Stimulated activated CD4-positive, alpha-beta T cell treated with anti-CD3 and anti-CD28 coated beads, Interleukin-4, amount 100 ng/mL, for 1 hour (primary cell): ENCODE results near the gene RGS3.
"Not testable (repeated sequence)": the region's sequence is repeated elsewhere in the genome, so short reads cannot be mapped to it uniquely, and the experiment has no call there.

Experiments
- DNase-seq: peaks from one replicate; pipeline ENCODE4 v3.0.0-alpha.2; 2020

The RGS3 gene

DNA sequence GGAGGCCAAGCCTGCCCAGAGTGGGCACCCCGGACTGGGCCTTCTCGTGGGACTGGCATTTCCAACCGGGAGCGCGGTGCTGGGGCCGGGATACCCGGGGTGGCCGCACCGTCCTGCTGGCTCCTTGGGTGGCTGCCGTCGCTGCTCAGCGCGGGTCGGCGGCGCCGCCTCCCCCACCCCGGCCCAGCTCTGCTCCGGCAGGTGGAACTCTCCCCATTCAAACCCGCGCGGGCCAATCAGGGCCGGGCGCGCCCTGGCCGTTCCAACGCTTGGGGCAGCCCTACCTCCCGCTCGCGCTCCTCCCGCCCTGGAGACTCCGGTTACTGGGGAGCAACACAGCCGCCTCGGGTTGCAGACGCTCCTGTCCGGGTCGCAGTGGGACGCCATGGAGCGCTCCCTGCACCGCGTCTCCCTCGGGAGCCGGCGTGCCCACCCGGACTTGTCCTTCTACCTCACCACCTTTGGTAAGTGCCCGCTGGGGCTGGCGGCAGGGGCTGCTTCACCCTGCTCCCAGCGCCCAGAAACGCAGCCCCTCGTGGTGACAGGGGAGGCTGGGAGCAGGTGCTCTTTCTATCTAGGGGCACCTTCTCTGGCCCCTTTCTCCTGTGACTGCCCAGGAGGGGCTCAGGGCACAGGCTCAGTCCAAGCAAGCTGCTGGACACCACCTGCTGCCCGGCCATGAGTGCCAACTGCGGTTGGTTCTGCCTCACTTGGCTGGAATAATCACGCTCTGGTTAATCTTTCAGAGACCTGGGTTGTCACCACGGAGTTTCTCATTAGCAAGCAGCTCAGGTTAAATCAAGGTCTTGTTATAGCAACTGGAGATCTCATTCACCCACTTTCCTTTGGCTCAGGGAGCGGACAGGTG lies at the start of gene RGS3:
Gene RGS3 (plus strand): TSS at position 310 of the 868 bp plus-strand sequence. CDS start 76 bp downstream, at position 386.
- no peak for DNase-seq

DNA sequence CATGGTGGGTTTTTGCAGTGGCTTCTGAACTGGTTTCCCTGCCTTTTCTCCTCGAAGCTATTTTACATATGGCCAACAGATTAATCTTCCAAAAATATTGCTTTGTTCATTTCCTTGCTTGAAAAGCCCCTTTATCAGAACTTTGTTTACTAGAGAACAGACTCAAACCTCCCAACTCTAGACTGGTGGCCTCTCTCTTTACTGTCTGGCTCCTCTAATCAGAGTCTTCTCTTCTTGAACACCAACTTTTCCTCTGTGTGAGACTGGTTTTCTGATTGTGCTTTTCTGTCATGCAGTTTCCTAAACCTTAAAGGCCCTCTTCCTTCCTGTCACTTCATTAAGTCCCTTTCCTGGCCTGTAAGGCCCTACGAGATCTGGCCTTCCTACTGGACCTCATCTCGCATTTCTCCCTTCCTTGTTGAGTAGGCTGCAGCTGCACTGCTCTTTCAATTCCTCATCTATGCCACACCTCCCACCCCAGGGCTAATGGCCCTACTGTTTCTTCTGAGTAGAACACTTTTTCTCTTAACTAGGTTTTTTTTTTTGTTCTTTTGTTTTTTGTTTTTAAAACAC lies 47.3 kb upstream of the RGS3 start:
- DNase-seq = no peak

DNA sequence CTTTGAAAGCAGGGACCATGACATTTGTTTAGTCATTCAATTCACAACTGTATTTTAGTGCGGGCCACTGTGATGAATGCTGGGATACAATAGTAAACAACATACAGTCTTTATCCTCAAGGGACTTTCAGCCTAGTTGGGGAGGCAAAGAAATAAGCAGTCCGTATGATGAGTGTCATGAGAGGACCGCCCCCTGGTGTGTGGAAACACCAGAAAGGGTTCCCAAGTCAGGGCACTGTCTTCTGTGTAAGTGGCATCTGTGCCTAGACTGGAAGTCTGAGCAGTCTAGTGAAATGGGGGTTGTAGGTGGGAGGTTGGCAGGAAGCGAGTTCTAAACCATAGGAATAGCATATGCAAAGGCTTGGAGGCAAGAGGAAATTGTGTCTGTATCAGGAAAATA lies 46.2 kb upstream of the RGS3 start:
- DNase-seq = no peak

DNA sequence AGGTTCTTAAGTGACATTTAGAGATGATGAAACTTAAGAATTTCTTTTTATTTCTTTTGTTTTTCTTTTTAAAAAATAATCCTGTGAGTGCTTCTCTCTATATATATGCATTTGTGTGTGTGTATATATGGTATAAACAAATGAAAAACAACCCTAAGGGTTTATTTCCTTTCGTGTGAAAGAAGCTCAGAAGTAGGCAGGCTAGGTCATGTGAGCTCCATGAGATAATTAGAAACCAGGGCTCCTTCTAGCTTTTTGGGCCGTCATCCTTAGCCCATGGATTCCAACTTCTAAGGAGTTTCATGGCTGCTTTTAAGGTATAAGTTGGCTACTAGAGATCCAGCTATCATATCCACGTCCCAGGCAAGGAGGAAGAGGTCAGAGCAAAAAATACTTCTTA lies 41.8 kb upstream of the RGS3 start:
- DNase-seq = no peak

DNA sequence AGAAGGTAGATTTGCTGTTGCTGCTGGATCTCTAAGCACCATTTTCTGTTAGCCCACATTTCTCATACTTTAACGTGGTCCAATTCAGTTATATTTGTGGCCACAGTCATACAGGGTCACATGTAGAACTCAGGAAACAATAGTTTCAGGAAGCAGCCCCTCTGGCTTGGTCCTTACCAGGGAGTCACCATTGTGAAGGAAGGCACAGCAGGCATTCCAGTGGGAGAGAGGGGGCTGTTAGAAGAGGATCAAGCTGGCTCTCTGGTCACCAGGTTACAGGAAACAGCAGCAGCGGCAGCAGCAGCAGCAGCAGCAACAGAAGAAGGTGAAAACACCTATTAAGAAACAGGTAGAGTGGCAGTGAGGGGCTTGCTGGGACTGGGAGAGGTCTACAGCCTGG lies 38.5 kb upstream of the RGS3 start:
- no peak for DNase-seq

DNA sequence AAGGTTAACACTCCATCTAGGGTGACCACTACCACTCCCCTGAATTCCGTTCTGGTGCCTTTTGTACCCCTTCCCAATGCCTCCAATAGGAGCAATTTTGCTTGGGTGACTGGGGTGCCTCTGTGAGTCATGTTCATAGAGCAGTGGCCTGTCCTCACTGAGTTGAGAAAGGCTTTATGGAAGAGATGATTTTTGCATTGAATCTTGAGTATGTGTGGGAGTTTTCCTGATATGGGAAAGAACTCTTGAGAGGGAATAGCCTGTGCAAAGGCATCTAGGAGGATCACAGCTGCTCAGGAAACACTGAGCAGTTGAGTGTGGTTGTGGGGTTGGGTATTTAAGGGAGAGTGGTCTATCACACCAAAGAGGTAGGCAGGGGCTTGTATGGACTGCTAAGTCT lies 36.8 kb upstream of the RGS3 start:
- no peak for DNase-seq

DNA sequence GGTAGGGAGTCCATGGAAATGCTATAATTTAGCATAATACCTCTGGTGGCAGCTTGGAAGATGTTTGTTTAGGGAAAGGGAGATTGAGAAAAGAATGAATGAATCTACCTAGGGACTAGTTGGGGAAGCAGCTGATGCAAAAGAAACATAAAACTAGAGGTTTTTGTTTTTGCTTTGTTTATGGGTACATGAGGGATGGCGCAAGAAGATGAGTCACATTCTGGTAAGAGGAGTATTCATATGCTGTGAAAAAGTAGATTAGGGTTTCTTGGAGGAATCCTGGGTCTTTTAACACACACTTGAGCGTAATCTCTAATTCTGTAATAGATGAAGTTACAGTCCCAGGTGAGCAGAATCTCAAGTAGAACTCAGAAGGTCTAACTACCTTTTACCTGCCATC lies 35.9 kb upstream of the RGS3 start:
- no peak for DNase-seq

DNA sequence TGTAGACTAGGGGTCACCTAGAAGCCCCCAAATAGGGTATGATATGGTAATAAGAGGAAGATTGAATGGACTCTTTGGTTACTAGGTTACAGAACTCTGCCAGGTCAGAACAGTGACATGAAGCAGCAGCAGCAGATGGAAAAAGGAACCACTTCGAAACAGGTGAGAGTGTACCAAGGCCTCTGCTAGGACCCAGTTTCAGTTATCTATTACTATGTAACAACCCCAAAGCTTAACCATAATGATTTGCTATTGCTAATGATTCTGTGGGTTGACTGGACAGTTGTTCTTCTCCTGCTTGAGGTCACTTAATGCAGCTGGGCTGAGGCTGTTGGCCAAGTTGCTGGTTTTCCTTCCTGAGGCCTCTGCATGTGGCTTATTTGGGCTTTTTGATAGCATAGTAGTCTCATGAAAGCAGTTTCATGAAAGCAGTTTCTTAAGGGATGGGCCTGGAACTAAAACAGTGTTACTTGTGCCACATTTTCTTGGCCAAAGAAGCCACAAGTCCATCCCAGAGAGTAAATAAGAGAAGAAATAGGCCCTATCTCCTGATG lies 35.4 kb upstream of the RGS3 start:
- no peak for DNase-seq

DNA sequence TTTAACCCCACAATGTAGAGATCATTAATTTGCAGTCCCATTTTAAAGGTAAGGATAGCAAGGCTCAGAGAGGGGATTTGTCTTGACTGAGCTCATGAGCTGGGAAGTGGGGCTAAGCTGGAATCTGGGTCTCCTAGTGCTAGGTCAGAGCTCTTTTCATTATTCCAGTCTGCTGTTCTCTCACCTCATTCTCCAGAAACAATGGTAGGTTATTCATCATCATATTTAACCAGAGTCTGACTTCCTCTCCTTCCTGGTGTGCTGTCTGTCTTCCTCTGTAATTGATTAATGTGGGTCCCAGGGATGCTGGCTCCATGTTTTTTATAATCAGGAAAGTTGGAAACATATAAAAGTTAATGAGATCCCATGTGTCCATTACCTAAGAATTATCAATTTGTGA lies 32.3 kb upstream of the RGS3 start:
- no peak for DNase-seq

DNA sequence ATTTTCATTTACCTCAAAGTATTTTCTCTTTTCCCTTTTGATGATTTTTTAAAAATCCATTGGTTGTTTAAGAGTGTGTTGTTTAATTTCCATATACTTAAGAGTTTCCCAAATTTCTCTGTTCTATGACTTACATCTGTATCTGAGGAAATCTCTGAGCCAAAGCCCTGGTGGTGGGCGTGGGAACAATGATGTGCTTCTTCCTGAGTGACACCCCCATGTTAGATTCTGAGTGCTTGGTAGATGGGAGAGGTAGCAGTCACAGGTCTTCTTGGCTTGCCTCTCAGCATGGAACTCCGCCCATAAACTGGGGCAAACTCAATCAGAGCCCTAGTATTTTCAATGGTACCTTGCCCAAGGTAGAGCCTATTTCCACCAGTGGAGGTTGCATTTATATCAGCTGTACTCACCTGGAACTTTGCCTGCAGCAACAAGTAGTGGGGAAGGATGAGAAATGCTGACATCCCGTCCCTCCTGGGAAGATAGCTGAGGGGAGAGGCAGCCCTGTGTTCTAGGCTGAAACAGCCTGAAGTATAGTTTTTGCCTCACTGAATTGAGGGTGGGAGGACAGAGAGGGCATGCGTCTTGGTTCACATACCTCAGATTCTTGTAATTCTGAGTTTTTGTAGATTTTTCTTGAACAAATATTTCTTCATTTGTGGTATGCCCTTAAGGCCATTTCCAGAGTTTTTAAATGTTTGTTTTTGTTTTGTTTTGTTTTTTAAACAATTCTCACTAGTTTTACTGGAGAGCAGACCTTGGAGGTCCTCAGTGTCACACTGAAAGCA lies 26.6 kb upstream of the RGS3 start:
- no peak for DNase-seq

DNA sequence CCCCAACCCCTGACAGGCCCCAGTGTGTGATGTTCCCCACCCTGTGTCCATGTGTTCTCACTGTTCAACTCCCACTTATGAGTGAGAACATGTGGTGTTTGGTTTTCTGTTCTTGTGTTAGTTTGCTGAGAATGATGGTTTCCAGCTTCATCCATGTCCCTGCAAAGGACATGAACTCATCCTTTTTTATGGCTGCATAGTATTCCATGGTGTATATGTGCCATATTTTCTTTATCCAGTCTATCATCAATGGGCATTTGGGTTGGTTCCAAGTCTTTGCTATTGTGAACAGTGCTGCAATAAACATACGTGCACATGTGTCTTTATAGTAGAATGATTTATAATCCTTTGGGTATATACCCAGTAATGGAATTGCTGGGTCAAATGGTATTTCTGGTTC lies 25.8 kb upstream of the RGS3 start:
- not testable (repeated sequence) for DNase-seq

DNA sequence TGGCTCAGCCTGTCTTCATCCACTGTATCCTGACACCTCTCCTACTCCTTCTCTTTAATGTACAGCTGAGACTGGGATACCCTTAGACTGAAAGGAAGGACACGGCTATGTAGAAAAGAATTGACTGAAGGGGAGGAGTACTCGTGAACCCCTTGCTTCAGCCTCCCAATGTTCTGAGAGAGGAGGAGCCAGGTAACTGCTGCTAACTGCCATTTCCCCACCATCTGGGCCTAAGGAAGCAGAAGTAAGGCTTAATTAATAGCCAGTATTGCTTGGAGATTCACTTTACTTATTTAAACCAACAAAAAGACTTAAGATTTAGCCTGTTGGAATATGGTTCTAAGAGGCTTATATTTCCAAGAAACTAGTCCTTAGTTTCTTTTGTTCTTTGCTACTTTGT lies 18.8 kb upstream of the RGS3 start:
- no peak for DNase-seq

DNA sequence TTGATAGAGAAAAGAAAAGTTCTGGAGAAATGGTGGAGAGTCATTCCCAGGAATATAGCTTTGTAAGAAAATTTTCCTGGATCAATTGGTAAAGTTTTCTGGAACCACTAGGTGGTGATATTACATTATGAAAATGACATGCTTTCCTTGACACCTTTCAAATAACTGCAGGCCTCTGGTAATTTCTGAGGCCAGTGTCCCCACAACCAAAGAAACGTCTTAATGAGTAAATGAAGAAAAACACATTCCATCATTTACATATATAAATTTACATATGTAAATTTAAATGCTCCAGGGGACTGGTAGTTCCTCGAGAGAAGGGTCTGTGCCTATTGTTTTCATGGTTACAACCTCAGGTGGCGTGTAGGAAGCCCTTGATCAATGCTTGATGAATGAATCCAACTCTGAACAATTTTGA lies 17.2 kb upstream of the RGS3 start:
- no peak for DNase-seq

DNA sequence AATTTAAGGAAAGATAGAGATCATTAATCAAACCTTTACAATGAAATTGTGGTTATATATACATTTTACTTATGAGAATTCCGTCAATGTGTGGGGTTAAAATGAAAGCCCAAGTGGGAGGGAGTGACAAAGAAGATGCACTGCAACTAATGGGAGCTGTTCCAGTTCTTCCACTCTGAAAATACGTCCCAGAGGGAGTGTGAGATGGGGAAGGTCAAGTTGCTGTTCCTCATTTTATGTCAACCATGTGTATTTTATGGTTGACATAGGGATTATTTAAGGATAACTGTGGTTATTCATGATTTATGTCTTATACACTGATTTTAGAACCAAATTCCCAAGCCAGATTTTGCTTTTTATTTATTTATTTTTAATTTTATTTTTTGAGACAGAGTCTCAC lies 14.2 kb upstream of the RGS3 start:
- no peak for DNase-seq

DNA sequence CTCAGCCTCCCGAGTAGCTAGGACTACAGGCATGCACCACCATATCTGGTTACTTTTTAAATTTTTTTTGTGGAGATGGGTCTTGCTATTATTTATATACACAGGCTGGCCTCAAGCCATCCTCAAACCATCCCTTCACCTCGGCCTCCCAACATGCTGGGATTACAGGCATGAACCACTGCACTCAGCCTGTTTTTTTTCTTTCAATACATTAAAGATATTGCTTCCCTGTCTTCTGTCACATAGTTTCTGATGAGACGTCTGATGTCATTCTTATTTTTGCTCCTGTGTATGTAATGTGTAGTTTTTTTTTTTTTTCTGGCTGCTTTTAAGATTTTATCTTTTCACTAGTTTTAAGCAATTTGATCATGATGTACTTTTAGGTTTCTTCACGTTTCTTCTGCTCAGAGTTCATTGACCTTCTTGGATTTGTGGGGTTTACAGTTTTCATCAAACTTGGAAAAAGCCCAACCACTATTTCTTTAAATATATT lies 11.4 kb upstream of the RGS3 start:
- DNase-seq = no peak

DNA sequence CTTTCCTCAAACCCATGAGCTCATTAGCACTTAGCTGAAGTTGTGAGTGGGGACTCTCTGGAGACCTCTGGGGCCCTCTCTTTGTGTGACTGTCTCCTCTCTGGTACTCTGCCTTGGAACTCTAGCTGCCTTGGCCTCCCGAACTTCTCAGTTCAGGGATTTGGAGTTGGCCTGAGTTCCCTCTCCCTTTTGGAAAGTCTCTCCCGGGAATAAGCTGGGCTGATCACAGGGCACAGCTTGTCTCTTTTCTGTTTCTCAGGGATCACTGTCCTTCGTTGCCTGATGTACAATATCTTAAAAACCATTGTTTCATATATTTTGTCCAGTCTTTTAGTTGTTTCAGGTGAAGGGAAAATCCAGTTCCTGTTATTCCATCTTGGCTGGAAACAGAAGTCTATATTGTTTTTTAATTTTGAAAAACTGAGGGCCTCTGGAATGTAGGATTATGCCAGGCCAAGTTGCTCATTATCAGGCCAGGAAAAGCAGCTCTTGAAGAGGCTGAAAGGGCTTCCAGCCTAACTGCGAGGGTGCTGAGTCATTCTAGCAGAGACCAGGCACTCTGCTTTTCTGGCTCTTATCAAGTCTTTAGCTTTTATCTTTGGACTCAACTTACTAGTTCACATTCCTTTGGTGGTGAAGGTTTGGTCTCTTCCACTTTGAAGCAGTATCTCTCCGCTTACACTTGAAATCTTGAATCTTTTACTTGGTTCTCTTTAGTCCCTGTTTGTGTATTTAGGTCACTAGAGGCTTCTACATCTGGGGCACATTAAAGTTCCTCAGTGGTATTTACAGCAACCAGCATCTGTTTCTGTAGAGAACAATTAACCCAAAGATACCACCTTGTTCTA lies 8.4 kb upstream of the RGS3 start:
- DNase-seq = no peak

DNA sequence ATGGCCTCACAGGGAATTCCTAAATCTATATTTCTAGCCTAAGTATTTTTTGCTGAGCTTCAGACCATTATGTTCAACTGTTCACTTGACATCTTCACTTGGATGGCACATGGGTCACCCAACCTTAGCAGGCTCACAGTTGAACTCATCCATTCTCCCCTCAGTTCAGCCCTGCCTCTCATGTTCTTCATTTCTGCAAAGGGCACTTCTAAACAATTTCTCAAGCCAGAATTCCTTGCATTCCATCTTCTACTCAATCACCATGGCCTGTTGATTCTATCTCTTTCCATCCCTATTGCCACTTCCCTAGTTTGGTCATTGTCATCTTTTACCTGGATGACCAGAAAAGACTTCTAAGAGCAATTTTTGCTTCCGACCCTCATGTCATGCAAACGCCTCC lies 7.3 kb upstream of the RGS3 start:
- DNase-seq = no peak

DNA sequence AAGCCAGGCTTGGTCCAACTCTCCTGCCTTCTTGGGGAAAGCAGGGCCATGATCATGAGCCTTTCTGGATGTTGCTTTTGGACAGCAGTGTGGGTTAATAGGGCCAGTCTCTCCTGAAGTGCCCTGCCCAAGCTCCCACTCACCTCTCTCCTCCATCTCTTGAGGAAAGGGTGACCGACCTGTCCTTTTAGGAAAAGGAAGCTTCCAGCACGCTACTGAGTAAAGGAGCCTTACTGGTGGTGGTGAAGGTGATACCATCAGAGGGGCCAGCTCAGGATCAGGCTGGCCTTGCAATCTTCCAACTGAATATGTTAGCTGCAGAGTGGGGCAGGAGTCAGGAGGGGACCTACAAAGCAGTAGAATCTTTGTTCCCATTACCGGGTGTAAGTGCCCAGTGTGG lies 2.2 kb upstream of the RGS3 start:
- no peak for DNase-seq

DNA sequence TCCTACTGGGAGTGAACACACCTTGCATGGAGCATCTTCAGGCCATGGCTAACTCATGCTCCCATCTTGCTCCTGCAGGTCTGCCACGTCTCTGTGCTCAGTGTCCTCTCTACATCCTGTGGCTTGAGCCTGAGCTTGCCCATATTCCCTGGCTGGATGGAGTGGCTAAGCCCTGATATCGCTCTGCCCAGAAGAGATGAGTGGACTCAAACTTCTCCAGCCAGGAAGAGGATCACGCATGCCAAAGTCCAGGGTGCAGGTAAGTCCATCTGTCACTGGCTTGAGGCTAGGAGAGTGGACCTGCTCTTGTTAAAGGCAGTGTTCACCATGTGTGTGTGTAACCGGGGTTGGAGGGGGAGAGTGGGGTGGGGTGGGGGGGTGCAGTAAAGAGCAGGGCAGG lies 1.6 kb upstream of the RGS3 start:
- no peak for DNase-seq

DNA sequence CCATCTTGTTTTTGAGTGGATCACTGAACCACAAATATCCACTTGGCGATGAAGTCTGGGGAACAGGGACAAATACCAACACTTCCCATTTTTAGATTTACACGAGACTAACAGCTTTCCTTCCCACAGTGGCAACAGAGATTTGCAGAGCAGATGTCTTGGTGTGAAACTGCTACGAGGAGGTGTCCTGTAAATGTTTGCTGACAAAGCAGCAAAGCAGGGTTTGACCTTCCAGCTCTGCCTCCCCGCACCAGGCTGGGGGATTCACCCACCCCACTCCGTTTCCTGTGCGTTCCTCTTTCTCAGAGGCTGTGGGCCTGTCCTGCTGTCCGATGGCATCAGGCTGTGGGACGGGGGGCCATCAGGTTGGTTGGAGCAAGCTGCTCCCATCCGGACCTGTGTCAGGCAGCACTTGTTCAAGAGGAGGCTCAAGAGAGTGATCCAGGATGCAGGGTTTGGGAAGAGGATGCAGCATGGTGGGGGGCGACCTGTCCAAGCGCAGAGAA lies 693 bp upstream of the RGS3 start:
- DNase-seq = no peak

DNA sequence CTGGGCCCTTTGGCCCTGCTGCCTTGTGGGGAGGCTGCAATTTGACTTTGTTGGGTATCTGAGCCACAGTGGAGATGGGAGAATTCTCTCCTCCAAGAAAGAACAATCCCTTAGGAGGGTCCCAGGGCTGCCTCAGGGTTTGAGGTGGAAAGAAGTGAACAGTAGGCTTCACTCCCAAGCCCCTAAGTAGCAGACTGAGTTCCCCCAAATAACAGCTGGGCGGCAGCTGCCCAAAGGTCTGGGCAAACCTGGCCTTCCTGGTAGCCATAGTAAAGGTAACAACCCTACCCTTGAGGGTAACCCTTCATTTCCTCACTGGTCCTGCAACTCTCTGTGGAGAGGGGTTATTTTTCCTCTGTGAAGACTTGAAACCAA lies 746 bp downstream of the RGS3 start:
- DNase-seq = no peak

DNA sequence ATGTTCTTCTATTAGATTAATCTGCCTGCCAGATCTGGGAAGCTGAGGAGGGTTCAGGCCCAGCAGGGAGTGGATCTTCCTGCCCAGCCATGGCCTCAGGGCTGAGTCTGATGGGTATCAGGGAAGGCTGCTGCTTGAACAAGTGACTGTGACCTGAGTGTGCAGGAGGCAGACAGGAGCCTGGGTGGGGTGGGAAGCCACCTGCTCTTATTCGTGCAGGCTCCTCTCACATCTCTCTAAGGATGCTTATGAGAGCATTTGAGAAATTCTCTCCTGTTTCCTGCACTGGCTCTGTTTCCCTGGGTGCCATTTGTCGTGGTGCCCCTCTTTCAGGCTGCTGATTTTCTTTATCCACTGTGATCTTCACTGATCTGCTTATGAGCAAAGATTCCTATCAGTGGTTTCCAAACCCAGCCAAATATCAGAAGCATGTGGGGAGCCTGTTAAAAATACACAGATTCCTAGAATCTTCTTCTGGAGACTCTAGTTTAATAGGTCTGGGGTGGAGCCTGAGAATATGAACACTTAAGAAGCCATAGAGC lies 2.1 kb downstream of the RGS3 start:
- DNase-seq = no peak
